Duodenal mucosa (tissue), 2 donors: ENCODE data around the gene CEP170B.

Source experiments
- H3K27ac ChIP-seq: one replicate; pipeline ENCODE4 v1.7.0; 2013; ENCODE audit warnings: low read depth, low read length
- H3K27me3 ChIP-seq, 2 donors: one replicate each; pipeline ENCODE4 v1.7.0; 2013; ENCODE audit warnings: low read length in 2 of 2, control low read depth in 1 of 2; ENCODE audit not compliant: insufficient read depth in 2 of 2, control insufficient read depth in 1 of 2
- H3K36me3 ChIP-seq, 2 donors: one replicate each; pipeline ENCODE4 v1.7.0; 2013; ENCODE audit warnings: low read length in 2 of 2, control low read depth in 1 of 2; ENCODE audit not compliant: insufficient read depth in 2 of 2, control insufficient read depth in 1 of 2
- H3K4me1 ChIP-seq, 2 donors: one replicate each; pipeline ENCODE4 v1.7.0; 2013; ENCODE audit warnings: low read length in 2 of 2, control low read depth in 1 of 2; ENCODE audit not compliant: insufficient read depth in 2 of 2, control insufficient read depth in 1 of 2
- H3K4me3 ChIP-seq, 2 donors: one replicate each; pipeline ENCODE4 v1.7.0; 2013; ENCODE audit warnings: low read length in 2 of 2, low read depth in 1 of 2
- H3K9ac ChIP-seq, 2 donors: one replicate each; pipeline ENCODE4 v1.7.0; 2013; ENCODE audit warnings: low read length in 2 of 2, low read depth in 1 of 2
- H3K9me3 ChIP-seq, 2 donors: one replicate each; pipeline ENCODE4 v1.7.0; 2013; ENCODE audit warnings: low read length in 2 of 2, control low read depth in 1 of 2; ENCODE audit not compliant: control insufficient read depth in 1 of 2

Gene CEP170B

DNA sequence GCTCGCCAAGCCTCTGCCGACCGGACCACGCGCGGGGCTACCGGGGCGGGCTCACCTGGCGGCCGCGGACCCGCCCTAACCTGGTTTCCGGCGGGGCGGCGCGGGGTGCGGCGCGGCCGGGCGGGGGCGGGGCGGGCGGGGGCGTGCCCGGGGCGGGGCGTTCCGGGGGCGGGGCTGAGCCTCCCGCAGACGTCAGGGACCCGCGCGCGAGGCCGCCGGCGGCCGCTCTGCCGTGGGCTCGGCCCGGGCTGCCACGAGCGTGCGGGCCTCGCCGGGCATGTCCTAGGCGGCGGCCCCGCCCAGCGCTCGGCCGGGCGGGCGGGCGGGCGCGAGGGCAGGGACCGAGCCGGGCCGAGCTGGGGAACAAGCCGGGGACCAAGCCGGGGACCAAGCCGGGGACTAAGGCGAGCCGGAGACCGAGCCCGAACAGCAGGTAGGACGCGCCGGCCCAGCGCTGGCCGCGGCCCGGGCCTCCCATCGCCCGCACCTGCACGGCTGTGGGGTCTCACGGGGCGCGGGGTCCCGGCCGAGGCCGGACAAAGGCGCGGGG lies at the start of gene CEP170B:
CEP170B (plus strand) TSS at position 188 of the 550 bp plus-strand sequence. CDS start 3,183 bp downstream, outside the sequence.
- H3K27ac ChIP-seq = peak within 1 kb of the TSS; percentile 90
- H3K4me1 ChIP-seq = peaks cover 18 to 20% of the 10 kb centered on the region in 2 donors
- H3K9me3 ChIP-seq = no peaks in the 10 kb centered on the region
- H3K27me3 ChIP-seq = peaks cover 0 to 2% of the 10 kb centered on the region in 2 donors
- peak within 1 kb of the TSS; percentile 74 to 75 for H3K4me3 ChIP-seq
- H3K36me3 ChIP-seq = peaks cover 0 to 16% of the 10 kb centered on the region in 2 donors
- H3K9ac ChIP-seq = peak within 1 kb of the TSS; percentile 68 to 74

DNA sequence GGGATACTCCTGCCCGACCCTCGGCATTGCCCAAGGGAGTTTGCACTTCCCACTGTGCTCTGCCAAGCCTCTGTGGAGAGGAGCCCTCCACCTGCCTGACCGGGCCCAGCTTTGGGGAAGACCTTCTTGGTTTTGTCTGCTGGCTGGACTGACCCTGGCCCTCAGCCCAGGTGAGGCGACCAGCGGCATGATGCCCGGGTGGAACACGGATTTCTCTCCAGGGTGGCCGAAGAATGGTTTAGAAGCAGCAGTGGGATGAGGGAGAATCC lies 48.5 kb upstream of the CEP170B start:
- Histone ChIP-seq H3K4me3 (peak overlapping the region; percentile 85 to 90), H3K9me3 (no peaks in the 10 kb centered on the region), H3K4me1 (peaks cover 17 to 20% of the 10 kb centered on the region in 2 donors), H3K27ac (peak overlapping the region; percentile 83), H3K27me3 (no peaks in the 10 kb centered on the region), H3K9ac (peak overlapping the region; percentile 84 to 97), H3K36me3 (no peaks in the 10 kb centered on the region)

DNA sequence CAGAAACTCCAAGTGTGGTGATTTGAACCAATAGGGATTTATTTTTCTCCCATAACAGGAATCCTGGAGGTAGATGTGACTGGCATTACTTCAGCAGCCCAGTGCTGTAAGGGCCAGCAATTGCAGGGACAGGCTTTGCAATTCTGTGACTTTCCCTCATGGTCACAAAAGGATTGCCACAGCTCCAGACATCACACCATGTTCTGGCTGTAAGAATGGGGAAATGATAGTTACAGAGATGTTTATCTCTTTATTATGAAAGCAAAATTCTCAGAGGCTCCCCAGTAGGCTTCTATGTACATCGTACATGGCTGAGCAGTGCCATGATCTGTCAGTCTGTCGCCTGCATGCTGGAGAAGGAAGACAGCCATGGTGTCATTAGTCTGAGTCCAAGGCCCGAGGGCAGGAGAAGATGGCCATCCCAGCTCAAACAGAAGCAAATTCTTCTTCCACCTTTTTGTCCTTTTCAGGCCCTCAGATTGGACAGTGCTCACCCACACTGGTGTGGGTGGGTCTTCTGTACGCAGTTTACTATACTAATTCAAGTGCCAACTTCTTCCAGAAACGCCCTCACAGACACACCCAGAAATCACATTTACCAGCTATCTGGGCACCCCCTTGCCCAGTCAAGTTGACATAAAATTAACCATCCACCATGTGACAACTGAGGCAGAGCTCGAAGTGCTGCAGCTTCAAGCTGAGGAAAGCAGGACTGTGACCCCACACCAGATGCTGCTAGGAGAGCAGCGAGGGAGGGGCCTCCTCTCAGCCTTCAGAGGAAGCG lies 46.9 kb upstream of the CEP170B start:
- H3K9ac ChIP-seq = no peak overlapping the region
- H3K27me3 ChIP-seq = no peaks in the 10 kb centered on the region
- no peaks in the 10 kb centered on the region for H3K36me3 ChIP-seq
- H3K9me3 ChIP-seq = no peaks in the 10 kb centered on the region
- H3K4me3 ChIP-seq = no peak overlapping the region
- no peak overlapping the region for H3K27ac ChIP-seq
- peaks cover 17 to 20% of the 10 kb centered on the region in 2 donors for H3K4me1 ChIP-seq

DNA sequence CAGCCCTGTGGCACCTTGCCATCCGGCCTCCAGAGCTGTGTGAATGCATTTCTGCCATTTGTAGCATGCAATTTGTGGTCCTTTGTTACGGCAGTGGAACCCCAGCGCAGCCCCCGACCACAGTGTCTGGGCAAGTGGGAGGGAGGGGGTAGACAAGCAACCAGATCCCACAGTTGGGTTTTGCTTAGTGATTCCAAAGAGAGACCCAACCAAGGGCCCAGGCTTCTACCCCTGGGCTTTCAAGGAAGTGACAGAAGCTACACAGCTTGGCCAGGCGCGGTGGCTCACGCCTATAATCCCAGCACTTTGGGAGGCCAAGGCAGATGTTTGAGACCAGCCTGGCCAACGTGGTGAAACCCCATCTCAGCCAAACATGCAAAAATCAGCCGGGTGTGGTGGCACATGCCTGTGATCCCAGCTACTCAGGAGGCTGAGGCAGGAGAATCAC lies 46.3 kb upstream of the CEP170B start:
- H3K4me1 ChIP-seq = peaks cover 15 to 20% of the 10 kb centered on the region in 2 donors
- H3K9ac ChIP-seq = no peak overlapping the region
- H3K4me3 ChIP-seq = no peak overlapping the region
- H3K9me3 ChIP-seq = no peaks in the 10 kb centered on the region
- H3K27ac ChIP-seq = no peak overlapping the region
- H3K36me3 ChIP-seq = no peaks in the 10 kb centered on the region
- no peaks in the 10 kb centered on the region for H3K27me3 ChIP-seq

DNA sequence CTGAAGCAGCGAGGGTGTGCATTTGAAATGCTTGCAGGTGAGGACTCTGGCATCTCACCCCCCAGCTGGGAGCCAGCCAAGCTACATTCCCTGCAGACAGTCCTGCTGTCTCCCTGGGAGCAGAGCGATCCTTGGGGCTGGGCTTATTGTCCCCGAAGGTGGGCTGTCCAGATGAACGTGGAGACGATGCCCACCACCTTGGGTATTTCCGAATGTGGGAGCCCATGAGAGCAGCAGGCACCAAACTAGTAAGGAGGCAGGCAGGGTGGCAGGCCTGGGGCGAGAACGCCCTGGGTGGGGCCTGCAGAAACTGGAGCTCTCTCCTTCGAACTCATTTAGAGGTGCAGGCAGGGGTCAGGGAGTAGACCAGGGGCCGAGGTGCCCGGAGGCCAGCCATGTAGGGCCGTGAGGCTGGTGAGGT lies 45.7 kb upstream of the CEP170B start:
- Histone ChIP-seq H3K4me1 (peaks cover 9 to 20% of the 10 kb centered on the region in 2 donors), H3K9me3 (no peaks in the 10 kb centered on the region), H3K9ac (no peak overlapping the region)

DNA sequence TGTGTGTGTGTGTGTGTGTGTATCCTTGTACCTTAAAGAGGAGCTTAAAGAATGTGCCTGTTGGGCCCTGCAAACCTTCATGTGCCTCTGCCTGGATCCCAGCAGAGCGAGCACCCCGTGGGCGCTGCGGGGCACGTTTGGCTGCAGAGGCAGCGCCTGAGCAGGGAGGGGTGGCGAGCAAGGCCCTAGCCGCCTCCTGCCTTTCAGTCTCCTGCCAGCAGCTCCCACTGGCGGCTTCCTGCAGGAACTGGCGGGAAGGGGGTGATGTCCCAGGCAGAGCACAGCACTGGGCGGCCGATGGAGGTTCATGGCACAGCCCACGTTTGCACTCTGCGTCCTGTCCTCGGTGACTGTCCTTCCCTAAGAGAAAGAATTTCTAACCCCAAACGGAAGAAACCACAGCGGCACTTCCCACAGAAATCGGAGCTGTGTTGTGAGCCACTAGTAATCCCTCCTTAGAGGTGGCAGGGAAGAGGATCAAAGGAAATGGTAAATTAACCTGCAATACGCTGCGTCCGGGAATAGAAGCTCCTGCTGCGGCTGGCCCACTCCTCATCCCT lies 44.3 kb upstream of the CEP170B start:
- H3K9me3 ChIP-seq = no peaks in the 10 kb centered on the region
- no peaks in the 10 kb centered on the region for H3K36me3 ChIP-seq
- H3K4me3 ChIP-seq = no peak overlapping the region
- no peak overlapping the region for H3K9ac ChIP-seq
- H3K27ac ChIP-seq = no peak overlapping the region
- peaks cover 5 to 6% of the 10 kb centered on the region in 2 donors for H3K27me3 ChIP-seq
- peaks cover 7 to 14% of the 10 kb centered on the region in 2 donors for H3K4me1 ChIP-seq

More for the DNA sequence above, 45.7 kb upstream of the CEP170B start:
- Histone ChIP-seq H3K4me3 (no peak overlapping the region), H3K27ac (no peak overlapping the region), H3K27me3 (no peaks in the 10 kb centered on the region), H3K36me3 (no peaks in the 10 kb centered on the region)

DNA sequence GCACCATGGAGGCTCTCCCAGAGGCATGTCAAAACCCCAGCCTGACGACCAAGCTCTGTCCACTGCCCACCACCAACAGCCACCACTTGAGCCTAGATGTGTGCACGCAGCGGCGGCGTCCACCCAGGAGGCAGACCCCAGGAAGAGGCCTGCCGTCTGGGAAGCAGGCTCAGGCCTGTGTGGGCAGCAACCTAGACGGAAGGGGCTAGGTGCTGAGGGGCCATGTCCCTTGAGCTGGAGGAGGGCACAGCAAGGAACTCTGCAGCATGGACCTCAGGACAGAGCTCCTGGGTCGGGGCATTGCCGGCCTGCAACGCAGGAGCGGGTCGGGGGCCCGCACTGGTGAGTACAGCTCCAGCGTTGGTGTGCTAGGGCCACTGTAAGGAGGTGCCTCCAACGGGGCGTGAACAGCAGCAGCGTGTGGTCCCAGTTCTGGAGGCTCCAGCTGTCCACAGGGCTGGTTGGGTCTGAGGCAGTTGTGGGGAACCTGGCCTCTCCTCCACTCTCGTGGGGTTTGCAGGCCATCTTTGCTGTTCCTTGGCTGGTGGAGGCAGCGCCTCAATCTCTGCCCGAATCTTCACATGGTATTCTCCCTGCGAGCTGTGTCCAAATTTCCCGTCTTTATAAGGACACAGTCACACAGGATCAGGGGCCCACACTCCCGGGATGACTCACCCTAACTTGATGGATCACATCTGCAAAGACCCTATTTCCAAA lies 43.7 kb upstream of the CEP170B start:
- Histone ChIP-seq H3K9ac (no peak overlapping the region), H3K27ac (no peak overlapping the region), H3K9me3 (no peaks in the 10 kb centered on the region), H3K27me3 (peaks cover 5 to 6% of the 10 kb centered on the region in 2 donors), H3K4me3 (no peak overlapping the region), H3K36me3 (no peaks in the 10 kb centered on the region), H3K4me1 (peaks cover 6 to 20% of the 10 kb centered on the region in 2 donors)

DNA sequence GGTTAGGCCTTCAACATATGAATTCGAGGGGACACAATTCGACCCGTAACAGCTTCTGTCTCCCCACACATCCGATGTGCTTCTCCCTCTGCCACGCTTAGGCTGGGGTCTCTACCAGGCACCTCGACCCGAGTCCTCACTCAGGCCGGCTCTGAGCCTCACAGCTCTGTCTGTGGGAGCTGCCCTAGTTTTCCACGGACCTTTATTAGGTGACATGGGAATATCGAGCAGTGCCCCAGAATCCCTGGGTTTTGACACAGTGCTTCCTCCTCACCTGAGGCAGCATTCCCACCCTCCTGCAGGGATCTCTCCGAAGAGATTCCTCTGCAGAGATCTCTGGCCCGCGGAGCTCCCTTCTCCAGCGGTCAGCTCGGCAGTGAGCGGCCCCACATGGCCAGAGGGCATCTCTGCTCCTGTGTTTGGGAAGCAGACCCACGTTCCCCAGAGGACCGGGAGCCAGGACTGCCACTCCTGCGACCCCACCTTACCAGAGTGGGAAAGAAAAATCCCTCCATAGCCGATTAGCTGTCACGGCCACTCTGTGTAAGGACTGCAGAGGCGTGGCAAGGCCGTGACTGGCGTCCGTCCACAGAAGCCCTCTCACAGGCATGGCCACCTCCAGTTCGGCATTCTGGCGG lies 43.0 kb upstream of the CEP170B start:
- Histone ChIP-seq H3K36me3 (no peaks in the 10 kb centered on the region), H3K9me3 (no peaks in the 10 kb centered on the region), H3K27ac (no peak overlapping the region), H3K4me3 (no peak overlapping the region), H3K4me1 (peaks cover under 1 to 17% of the 10 kb centered on the region in 2 donors), H3K27me3 (peaks cover 5 to 6% of the 10 kb centered on the region in 2 donors), H3K9ac (no peak overlapping the region)

DNA sequence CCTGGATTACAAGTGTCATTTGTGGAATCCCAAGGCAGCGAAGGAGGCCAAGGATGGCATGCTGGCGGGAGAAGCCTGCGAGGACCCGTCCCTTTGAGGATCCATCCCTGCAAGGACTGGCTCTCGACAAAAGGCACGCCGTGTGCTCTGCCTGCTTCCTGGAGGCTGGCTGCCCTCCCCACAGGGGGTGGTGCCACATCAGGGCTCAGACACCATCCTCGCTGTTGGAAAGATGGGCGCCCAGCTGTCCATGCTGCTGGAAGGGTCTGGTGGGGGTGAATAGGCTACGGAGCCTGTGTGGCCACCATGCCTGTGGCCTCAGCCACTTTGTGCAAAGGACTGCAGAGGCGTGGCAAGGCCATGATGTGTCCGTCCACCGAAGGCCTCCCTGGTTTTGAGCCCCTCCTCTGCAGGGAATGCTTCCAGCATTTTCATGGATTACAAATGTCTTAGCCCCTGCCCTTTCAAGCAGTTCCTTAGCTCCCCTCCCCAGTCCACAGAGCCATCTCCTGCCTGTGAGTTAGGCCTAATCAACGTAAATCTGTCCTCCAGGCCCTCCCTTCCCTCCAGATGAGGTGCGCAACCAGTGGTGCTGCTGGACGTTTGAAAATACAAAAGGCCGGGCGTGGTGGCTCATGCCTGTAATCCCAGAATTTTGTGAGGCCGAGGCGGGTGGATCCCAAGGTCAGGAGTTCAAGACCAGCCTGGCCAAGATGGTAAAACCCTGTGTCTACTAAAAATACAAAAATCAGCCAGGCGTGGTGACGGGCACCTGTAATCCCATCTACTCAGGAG lies 42.0 kb upstream of the CEP170B start:
- Histone ChIP-seq H3K9ac (no peak overlapping the region), H3K27me3 (peaks cover 5 to 6% of the 10 kb centered on the region in 2 donors), H3K27ac (no peak overlapping the region), H3K36me3 (no peaks in the 10 kb centered on the region), H3K4me1 (peaks cover 8 to 25% of the 10 kb centered on the region in 2 donors), H3K9me3 (no peaks in the 10 kb centered on the region), H3K4me3 (no peak overlapping the region)
